Erythroblast (primary cell): ENCODE data around the gene RICTOR.

Experiments used
- GATA1 ChIP-seq: IDR thresholded peaks from 2 replicates; pipeline ENCODE4 v1.6.1; 2011; ENCODE audit warnings: low read depth, mild to moderate bottlenecking, control low read depth, low read length, moderate library complexity
- POLR2A ChIP-seq: IDR thresholded peaks from 2 replicates; pipeline ENCODE4 v1.6.1; 2011; ENCODE audit warnings: mild to moderate bottlenecking, low read length

GRCh38 chr5:38941912-38942311 is 132.3 kb downstream of the RICTOR start:
- no peak for TF ChIP-seq POLR2A
- TF ChIP-seq GATA1: no peak
